ENCODE measurements around the gene CALCOCO2.

The CALCOCO2 gene

DNA sequence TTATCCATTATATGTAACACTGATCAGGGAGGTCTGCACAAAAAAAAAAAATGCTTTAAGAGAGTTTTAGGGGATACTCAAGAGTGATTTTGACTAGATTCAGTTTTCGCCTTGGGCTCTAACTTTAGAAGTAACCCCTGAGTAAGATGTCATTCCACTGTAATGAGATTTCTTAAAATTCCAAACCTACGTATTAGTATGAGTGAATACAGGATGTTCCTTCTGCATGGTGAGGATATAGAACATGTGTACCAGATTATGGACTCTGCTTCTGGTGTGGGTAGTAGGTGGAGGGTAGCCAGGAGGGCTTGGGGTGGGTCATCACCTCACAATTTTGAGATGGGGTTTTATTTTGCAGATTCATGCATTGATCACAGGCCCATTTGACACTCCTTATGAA lies 81.6 kb downstream of the CALCOCO2 start:
- no peak for DNase-seq (ENCODE audit: low read depth in 2 of 2, low spot score in 1 of 2)

All from stimulated activated CD8-positive, alpha-beta memory T cell treated with anti-CD3 and anti-CD28 coated beads, Interleukin-4, amount 100 ng/mL, for 1 hour (primary cell).